ACC112 (cell line): ENCODE measurements around the gene ALCAM.
A peak's percentile ranks its signal among the peaks of the same experiment; 100 is the strongest.

Experiments used
- H2AFZ ChIP-seq: fragments of 200-600 bp; sonication (generic); one replicate; pipeline ENCODE4 v1.6.0; 2017; ENCODE audit warnings: antibody characterized with exemption, low read length; ENCODE audit not compliant: unreplicated experiment
- H3K27ac ChIP-seq: fragments of 200-600 bp; sonication (generic); 2 replicates; pipeline ENCODE4 v1.5.1; 2014; ENCODE audit warnings: low read depth, mild to moderate bottlenecking, antibody characterized with exemption, low read length, moderate library complexity
- H3K27me3 ChIP-seq: fragments of 200-600 bp; sonication (generic); 2 replicates; pipeline ENCODE4 v1.6.1; 2014; ENCODE audit warnings: mild to moderate bottlenecking, antibody characterized with exemption, low read length, moderate library complexity, mixed read lengths; ENCODE audit not compliant: insufficient read depth
- H3K36me3 ChIP-seq: fragments of 200-600 bp; sonication (generic); 2 replicates; pipeline ENCODE4 v1.6.1; 2016; ENCODE audit warnings: mild to moderate bottlenecking, antibody characterized with exemption, low read length, moderate library complexity, mixed read lengths; ENCODE audit not compliant: insufficient read depth
- H3K4me1 ChIP-seq: fragments of 200-600 bp; sonication (generic); one replicate; pipeline ENCODE4 v1.6.1; 2016; ENCODE audit warnings: low read length, mixed read lengths; ENCODE audit not compliant: insufficient read depth, unreplicated experiment, control insufficient read depth
- H3K4me3 ChIP-seq: fragments of 200-600 bp; sonication (generic); 2 replicates; pipeline ENCODE4 v1.5.1; 2014; ENCODE audit warnings: mild to moderate bottlenecking, low read depth, low read length
- H3K79me2 ChIP-seq: fragments of 200-600 bp; sonication (generic); one replicate; pipeline ENCODE4 v1.6.0; 2016; ENCODE audit warnings: low read length; ENCODE audit not compliant: control insufficient read depth, unreplicated experiment, insufficient read depth

ALCAM gene

GRCh38 chr3:105356396-105356795, 10.3 kb upstream of the ALCAM start:
- H3K36me3 ChIP-seq, result no peaks in the 10 kb centered on the region
- no peak overlapping the region for H3K27ac ChIP-seq
- H3K4me1 ChIP-seq, result peaks cover 73% of the 10 kb centered on the region
- H2AFZ ChIP-seq, result peak overlapping the region; percentile 68
- no peak overlapping the region for H3K4me3 ChIP-seq
- H3K27me3 ChIP-seq, result no peaks in the 10 kb centered on the region
- H3K79me2 ChIP-seq, result peaks cover 3% of the 10 kb centered on the region

- peaks cover 3% of the 10 kb centered on the region for H3K79me2 ChIP-seq
- no peak overlapping the region for H2AFZ ChIP-seq
- peaks cover 72% of the 10 kb centered on the region for H3K4me1 ChIP-seq
- no peak overlapping the region for H3K4me3 ChIP-seq
- no peaks in the 10 kb centered on the region for H3K27me3 ChIP-seq
- H3K36me3 ChIP-seq, result no peaks in the 10 kb centered on the region
- H3K27ac ChIP-seq, result no peak overlapping the region
Measured at GRCh38 chr3:105356988-105357387, 9.7 kb upstream of the ALCAM start.

DNA sequence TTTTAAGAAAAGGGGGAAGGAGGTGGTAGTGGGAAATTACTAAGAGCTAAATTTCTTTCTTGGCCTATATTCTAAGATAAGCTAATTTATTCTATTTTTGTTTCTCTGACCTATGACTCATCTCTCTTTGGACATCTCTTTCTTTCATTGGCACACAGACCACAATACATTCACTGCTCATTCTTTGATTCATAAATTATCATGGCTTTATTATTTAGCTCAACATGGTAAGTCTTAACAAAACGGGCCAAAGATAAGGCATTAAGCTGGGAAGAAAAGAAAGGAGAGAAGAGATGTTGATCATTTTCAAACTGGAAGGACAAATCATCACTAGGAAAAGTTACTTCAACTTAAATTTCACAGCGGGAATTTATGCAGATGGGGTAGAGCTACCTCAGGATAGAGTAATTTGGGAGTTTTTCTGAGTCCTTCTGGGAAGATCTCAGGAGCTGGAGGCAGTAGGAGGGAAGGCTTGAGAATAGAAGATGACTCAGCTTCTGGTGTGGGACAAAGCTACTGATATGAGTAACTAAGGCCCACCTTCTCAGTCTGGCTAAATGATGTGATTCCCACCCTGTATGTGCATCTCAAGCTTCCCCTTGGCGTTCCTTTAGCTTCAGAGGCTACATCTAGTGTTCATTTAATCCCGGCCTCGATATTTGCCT, 7.5 kb upstream of the ALCAM start:
- Histone ChIP-seq H3K27ac (peak overlapping the region; percentile 97), H3K36me3 (no peaks in the 10 kb centered on the region), H3K4me3 (no peak overlapping the region), H2AFZ (peak overlapping the region; percentile 43), H3K27me3 (no peaks in the 10 kb centered on the region), H3K4me1 (peaks cover 72% of the 10 kb centered on the region), H3K79me2 (peaks cover 3% of the 10 kb centered on the region)

DNA sequence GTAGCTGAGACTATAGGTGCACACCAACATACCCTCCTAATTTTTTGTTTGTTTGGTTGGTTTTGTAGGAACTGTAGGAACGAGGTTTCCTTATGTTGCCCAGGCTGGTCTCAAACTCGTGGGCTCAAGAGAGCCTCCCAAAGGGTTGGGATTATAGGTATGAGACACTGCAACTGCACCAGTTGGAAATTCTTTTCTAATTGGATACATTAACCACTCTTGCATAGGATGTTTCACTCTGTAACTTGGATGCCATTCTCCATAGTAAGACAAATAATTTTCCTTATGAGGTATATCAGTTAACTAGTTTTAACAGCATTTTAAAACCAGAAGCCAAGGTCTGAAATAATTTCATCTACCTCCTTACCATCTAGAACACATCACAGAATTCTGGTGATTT, 6.7 kb upstream of the ALCAM start:
- H3K27me3 ChIP-seq, result no peaks in the 10 kb centered on the region
- H3K79me2 ChIP-seq, result no peaks in the 10 kb centered on the region
- no peak overlapping the region for H2AFZ ChIP-seq
- peaks cover 71% of the 10 kb centered on the region for H3K4me1 ChIP-seq
- no peak overlapping the region for H3K4me3 ChIP-seq
- peak overlapping the region; percentile 97 for H3K27ac ChIP-seq
- no peaks in the 10 kb centered on the region for H3K36me3 ChIP-seq

DNA sequence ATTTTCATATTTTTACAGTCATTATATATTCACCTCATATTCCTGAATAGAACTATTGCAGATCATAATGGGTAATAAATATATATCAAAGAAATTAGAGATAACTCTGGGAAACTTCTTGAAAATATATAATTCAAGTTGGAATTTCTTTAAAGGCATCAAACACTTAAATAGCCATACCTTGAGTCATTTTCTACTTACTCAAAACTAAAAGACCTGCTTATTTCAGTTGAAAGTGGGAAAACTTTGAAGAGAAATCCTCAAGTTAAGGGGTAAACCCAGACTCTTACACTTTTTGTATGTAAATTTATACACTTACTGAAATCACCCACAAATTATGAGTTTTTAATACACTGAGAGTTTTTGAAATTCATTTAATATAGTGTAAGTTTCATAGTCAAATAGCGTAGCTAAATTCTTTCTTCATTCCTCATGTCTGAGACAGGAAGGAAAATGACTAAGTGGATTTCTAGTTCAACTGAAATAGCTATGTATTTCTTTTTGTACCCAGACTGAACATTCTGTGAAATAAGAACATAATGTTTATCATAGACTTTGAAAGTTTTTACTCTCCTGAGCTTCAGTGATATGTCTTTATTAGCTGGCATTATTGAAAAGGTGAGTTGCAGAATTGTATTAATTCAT, 4.6 kb upstream of the ALCAM start:
- H3K27ac ChIP-seq, result peak overlapping the region; percentile 97
- H3K79me2 ChIP-seq, result peaks cover 4% of the 10 kb centered on the region
- H3K4me1 ChIP-seq, result peaks cover 60% of the 10 kb centered on the region
- peak overlapping the region; percentile 65 for H2AFZ ChIP-seq
- H3K4me3 ChIP-seq, result peak overlapping the region; percentile 55
- H3K27me3 ChIP-seq, result no peaks in the 10 kb centered on the region
- H3K36me3 ChIP-seq, result no peaks in the 10 kb centered on the region

- Histone ChIP-seq H3K27ac (peak overlapping the region; percentile 97), H3K36me3 (no peaks in the 10 kb centered on the region), H3K79me2 (peaks cover 24% of the 10 kb centered on the region), H2AFZ (peak overlapping the region; percentile 33), H3K4me1 (peaks cover 55% of the 10 kb centered on the region), H3K27me3 (no peaks in the 10 kb centered on the region), H3K4me3 (peak overlapping the region; percentile 73)
Measured at GRCh38 chr3:105364128-105364527, 2.6 kb upstream of the ALCAM start.

- peak overlapping the region; percentile 73 for H3K4me3 ChIP-seq
- H3K4me1 ChIP-seq, result peaks cover 46% of the 10 kb centered on the region
- peak overlapping the region; percentile 97 for H3K27ac ChIP-seq
- H3K79me2 ChIP-seq, result peaks cover 33% of the 10 kb centered on the region
- H3K36me3 ChIP-seq, result no peaks in the 10 kb centered on the region
- peak overlapping the region; percentile 35 for H2AFZ ChIP-seq
- no peaks in the 10 kb centered on the region for H3K27me3 ChIP-seq
Measured at GRCh38 chr3:105365081-105365390, 1.7 kb upstream of the ALCAM start.

- Histone ChIP-seq H2AFZ (peak overlapping the region; percentile 35), H3K27me3 (no peaks in the 10 kb centered on the region), H3K36me3 (no peaks in the 10 kb centered on the region), H3K4me3 (peak overlapping the region; percentile 73), H3K4me1 (peaks cover 45% of the 10 kb centered on the region), H3K79me2 (peaks cover 40% of the 10 kb centered on the region), H3K27ac (peak overlapping the region; percentile 97)
Measured at GRCh38 chr3:105365391-105366325, 1.1 kb upstream of the ALCAM start.

DNA sequence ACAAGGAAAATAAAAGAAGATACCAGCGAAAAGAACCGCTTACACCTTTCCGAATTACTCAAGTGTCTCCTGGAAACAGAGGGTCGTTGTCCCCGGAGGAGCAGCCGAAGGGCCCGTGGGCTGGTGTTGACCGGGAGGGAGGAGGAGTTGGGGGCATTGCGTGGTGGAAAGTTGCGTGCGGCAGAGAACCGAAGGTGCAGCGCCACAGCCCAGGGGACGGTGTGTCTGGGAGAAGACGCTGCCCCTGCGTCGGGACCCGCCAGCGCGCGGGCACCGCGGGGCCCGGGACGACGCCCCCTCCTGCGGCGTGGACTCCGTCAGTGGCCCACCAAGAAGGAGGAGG, 325 bp downstream of the ALCAM start:
- Histone ChIP-seq H3K4me3 (peak overlapping the region; percentile 96), H3K27ac (peak overlapping the region; percentile 77; the same call in 1 of the 2 replicates), H3K36me3 (no peaks in the 10 kb centered on the region), H3K27me3 (no peaks in the 10 kb centered on the region), H2AFZ (peak overlapping the region; percentile 34), H3K4me1 (peaks cover 42% of the 10 kb centered on the region), H3K79me2 (peaks cover 52% of the 10 kb centered on the region)

- Histone ChIP-seq H3K36me3 (no peaks in the 10 kb centered on the region), H3K4me1 (peaks cover 44% of the 10 kb centered on the region), H3K4me3 (peak overlapping the region; percentile 96), H2AFZ (peak overlapping the region; percentile 34), H3K27ac (peak overlapping the region; percentile 77), H3K79me2 (peaks cover 58% of the 10 kb centered on the region), H3K27me3 (no peaks in the 10 kb centered on the region)
Measured at GRCh38 chr3:105367406-105368213, 901 bp downstream of the ALCAM start.
